Mesendoderm (in vitro differentiated cells): ENCODE measurements around the gene ICAM4.

Source experiments
- DNase-seq: peaks from one replicate; pipeline ENCODE4 v3.0.0; 2013
- H2AK5ac ChIP-seq: 2 replicates; pipeline ENCODE4 v1.6.1; 2013; ENCODE audit warnings: low read length, inconsistent platforms
- H2BK120ac ChIP-seq: 2 replicates; pipeline ENCODE4 v1.6.1; 2013; ENCODE audit warnings: low read depth, mild to moderate bottlenecking, low read length, moderate library complexity, mixed read lengths
- H2BK15ac ChIP-seq: replicated peaks from 2 replicates; pipeline ENCODE4 v1.6.1; 2013; ENCODE audit warnings: low read depth, mild to moderate bottlenecking, moderate library complexity
- H2BK5ac ChIP-seq: 2 replicates; pipeline ENCODE4 v1.6.1; 2013; ENCODE audit warnings: low read length, inconsistent platforms
- H3K18ac ChIP-seq: 2 replicates; pipeline ENCODE4 v1.6.1; 2013; ENCODE audit warnings: mild to moderate bottlenecking, low read length, mixed read lengths
- H3K23ac ChIP-seq: one replicate; pipeline ENCODE4 v1.6.1; 2013; ENCODE audit warnings: low read length
- H3K27ac ChIP-seq: 2 replicates; pipeline ENCODE4 v1.5.1; 2013; ENCODE audit warnings: low read depth, mild to moderate bottlenecking, inconsistent platforms, low read length, moderate library complexity
- H3K27me3 ChIP-seq: 2 replicates; pipeline ENCODE4 v1.6.1; 2013; ENCODE audit warnings: low read length, control low read depth, mild to moderate bottlenecking, inconsistent platforms; ENCODE audit not compliant: insufficient read depth, poor library complexity
- H3K36me3 ChIP-seq: 2 replicates; pipeline ENCODE4 v1.6.1; 2013; ENCODE audit warnings: low read length, inconsistent platforms; ENCODE audit not compliant: control insufficient read depth, insufficient read depth
- H3K4ac ChIP-seq: one replicate; pipeline ENCODE4 v1.6.1; 2013; ENCODE audit warnings: low read depth, mild to moderate bottlenecking, low read length, moderate library complexity
- H3K4me1 ChIP-seq: 2 replicates; pipeline ENCODE4 v1.6.1; 2013; ENCODE audit warnings: low read depth, low read length, inconsistent platforms; ENCODE audit not compliant: control insufficient read depth
- H3K4me2 ChIP-seq: 2 replicates; pipeline ENCODE4 v1.6.1; 2013; ENCODE audit warnings: low read length
- H3K4me3 ChIP-seq: 2 replicates; pipeline ENCODE4 v1.5.1; 2013; ENCODE audit warnings: mild to moderate bottlenecking, low read length
- H3K56ac ChIP-seq: one replicate; pipeline ENCODE4 v1.6.1; 2013; ENCODE audit warnings: low read length
- H3K79me1 ChIP-seq: 2 replicates; pipeline ENCODE4 v1.6.1; 2013; ENCODE audit warnings: low read length, inconsistent platforms
- H3K79me2 ChIP-seq: 2 replicates; pipeline ENCODE4 v1.6.1; 2013; ENCODE audit warnings: mild to moderate bottlenecking, low read length; ENCODE audit not compliant: control insufficient read depth, insufficient read depth
- H3K9ac ChIP-seq: 2 replicates; pipeline ENCODE4 v1.6.1; 2013; ENCODE audit warnings: low read length, inconsistent platforms
- H4K5ac ChIP-seq: one replicate; pipeline ENCODE4 v1.6.1; 2013; ENCODE audit warnings: low read length
- H4K8ac ChIP-seq: one replicate; pipeline ENCODE4 v1.6.1; 2013; ENCODE audit warnings: low read depth, mild to moderate bottlenecking, control low read depth, low read length, moderate library complexity
- WGBS: extraction: QIAGEN DNeasy Blood & Tissue Kit; methylation state at CpG from one replicate; pipeline ENCODE4 v1.1.7; 2013; ENCODE audit warnings: low lambda C conversion rate, missing lambda C conversion rate; ENCODE audit not compliant: insufficient coverage; ENCODE audit errors: extremely low coverage; 5-methylcytosine and 5-hydroxymethylcytosine counted together

ICAM4 gene

GRCh38 chr19:10317045-10317856 is 30.5 kb downstream of the ICAM4 start:
- no peak overlapping the region for H3K9ac ChIP-seq
- no CpG with 5 or more reads among the region's 29 CpGs for WGBS

DNA sequence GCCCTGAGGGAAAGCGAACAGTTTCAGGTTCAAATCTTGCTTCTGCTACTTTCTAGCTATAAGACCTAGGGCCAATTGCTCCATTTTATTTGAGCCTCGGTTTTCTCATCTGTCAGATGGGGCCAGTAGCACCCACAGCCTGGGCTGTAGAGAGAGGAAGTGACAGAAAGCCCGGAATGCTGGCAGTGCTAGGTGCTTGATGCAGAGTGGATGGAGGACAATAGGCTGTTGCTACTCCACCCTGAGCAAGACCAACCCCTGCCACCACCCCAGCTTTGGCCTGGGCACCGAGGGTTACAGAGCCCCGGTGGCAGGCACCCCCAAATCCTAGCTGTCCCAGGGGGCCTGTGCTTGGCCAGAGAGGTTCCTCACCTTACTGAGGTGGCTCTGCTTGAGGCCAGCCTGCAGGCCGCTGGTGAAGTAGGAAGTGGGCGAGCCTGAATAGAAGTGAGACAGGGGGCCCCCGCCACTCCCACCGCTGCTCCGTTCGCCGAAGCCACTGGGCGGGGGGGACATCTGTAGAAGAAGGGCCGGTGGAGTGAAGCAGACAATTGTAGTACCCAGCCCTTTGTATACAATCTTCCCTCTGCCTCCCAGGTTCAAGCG is 31.2 kb downstream of the ICAM4 start:
- Histone ChIP-seq H4K5ac (no peak overlapping the region), H3K56ac (no peak overlapping the region), H3K4me1 (no peaks in the 10 kb centered on the region), H2BK5ac (no peak overlapping the region), H3K23ac (no peak overlapping the region), H3K4ac (no peak overlapping the region), H3K18ac (no peak overlapping the region), H3K79me1 (no peaks in the 10 kb centered on the region), H3K36me3 (peaks cover 11% of the 10 kb centered on the region), H3K79me2 (no peaks in the 10 kb centered on the region), H2BK15ac (no peak overlapping the region), H3K4me3 (no peak overlapping the region), H3K4me2 (no peak overlapping the region), H3K9ac (no peak overlapping the region), H4K8ac (no peak overlapping the region), H2AK5ac (no peak overlapping the region), H2BK120ac (no peak overlapping the region), H3K27me3 (no peaks in the 10 kb centered on the region), H3K27ac (no peak overlapping the region)
- no peak for DNase-seq
- no CpG with 5 or more reads among the region's 15 CpGs for WGBS

More at GRCh38 chr19:10317045-10317856, 30.5 kb downstream of the ICAM4 start:
- H3K4me2 ChIP-seq: no peak overlapping the region
- H3K4me1 ChIP-seq: no peaks in the 10 kb centered on the region
- no peak overlapping the region for H3K27ac ChIP-seq
- no peaks in the 10 kb centered on the region for H3K79me2 ChIP-seq
- no peaks in the 10 kb centered on the region for H3K79me1 ChIP-seq
- no peak overlapping the region for H4K8ac ChIP-seq
- H3K4me3 ChIP-seq: no peak overlapping the region
- peaks cover 11% of the 10 kb centered on the region for H3K36me3 ChIP-seq
- H2BK120ac ChIP-seq: no peak overlapping the region
- no peak overlapping the region for H4K5ac ChIP-seq
- no peak overlapping the region for H2BK15ac ChIP-seq
- H3K27me3 ChIP-seq: no peaks in the 10 kb centered on the region
- H3K23ac ChIP-seq: no peak overlapping the region
- no peak overlapping the region for H2BK5ac ChIP-seq
- no peak overlapping the region for H2AK5ac ChIP-seq
- no peak overlapping the region for H3K18ac ChIP-seq
- DNase-seq: no peak
- H3K56ac ChIP-seq: no peak overlapping the region
- no peak overlapping the region for H3K4ac ChIP-seq

DNA sequence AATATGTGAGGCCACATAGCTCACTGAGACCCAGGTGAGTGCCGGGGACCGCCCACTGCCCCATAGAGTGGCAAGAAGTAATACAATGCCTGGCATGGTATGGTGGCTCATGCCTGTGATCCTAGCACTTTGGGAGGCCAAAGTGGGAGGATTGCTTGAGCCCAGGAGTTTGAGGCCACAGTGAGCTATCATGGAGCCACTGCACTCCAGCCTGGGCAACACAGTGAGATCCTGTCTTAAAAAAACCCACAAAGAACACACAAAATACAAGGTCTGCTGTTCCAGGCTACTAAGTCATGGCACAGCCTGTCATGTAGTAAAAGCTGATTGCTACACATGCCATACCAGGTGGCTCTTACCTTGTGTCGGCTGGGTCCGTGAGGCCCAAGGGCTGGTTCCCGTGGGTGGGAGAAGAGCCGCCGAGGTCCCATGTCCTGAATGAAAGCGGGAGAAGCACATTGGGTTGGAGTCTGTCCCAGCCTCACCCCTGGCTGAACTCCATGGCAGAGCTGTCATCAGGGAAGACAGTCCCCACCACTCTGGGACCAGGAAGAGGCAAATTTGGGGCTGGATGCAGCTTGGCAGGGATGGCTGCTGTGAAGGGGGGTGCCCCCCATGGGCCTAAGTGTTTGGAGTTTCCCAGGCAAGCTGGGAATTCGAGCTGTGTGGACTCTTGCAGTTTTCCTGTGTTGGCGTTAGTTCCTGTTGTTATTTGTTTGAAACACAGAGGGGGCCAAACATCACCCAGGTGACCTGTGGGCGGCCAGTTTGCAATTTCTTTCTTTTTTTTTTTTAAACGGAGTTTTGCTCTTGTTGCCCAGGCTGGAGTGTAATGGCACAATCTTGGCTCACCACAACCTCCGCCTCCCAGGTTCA is 32.3 kb downstream of the ICAM4 start:
- H3K27me3 ChIP-seq: no peaks in the 10 kb centered on the region
- H2BK120ac ChIP-seq: no peak overlapping the region
- no peaks in the 10 kb centered on the region for H3K79me1 ChIP-seq
- H3K79me2 ChIP-seq: no peaks in the 10 kb centered on the region
- no peak overlapping the region for H3K27ac ChIP-seq
- H3K4me1 ChIP-seq: no peaks in the 10 kb centered on the region
- DNase-seq: no peak
- no peak overlapping the region for H3K4me3 ChIP-seq
- H2AK5ac ChIP-seq: no peak overlapping the region
- H3K36me3 ChIP-seq: peaks cover 11% of the 10 kb centered on the region
- no peak overlapping the region for H3K9ac ChIP-seq
- H3K23ac ChIP-seq: no peak overlapping the region
- H3K4me2 ChIP-seq: no peak overlapping the region
- H2BK15ac ChIP-seq: no peak overlapping the region
- no peak overlapping the region for H4K8ac ChIP-seq
- H4K5ac ChIP-seq: no peak overlapping the region
- no peak overlapping the region for H3K18ac ChIP-seq
- no CpG with 5 or more reads among the region's 13 CpGs for WGBS
- H2BK5ac ChIP-seq: no peak overlapping the region
- no peak overlapping the region for H3K56ac ChIP-seq
- H3K4ac ChIP-seq: no peak overlapping the region

DNA sequence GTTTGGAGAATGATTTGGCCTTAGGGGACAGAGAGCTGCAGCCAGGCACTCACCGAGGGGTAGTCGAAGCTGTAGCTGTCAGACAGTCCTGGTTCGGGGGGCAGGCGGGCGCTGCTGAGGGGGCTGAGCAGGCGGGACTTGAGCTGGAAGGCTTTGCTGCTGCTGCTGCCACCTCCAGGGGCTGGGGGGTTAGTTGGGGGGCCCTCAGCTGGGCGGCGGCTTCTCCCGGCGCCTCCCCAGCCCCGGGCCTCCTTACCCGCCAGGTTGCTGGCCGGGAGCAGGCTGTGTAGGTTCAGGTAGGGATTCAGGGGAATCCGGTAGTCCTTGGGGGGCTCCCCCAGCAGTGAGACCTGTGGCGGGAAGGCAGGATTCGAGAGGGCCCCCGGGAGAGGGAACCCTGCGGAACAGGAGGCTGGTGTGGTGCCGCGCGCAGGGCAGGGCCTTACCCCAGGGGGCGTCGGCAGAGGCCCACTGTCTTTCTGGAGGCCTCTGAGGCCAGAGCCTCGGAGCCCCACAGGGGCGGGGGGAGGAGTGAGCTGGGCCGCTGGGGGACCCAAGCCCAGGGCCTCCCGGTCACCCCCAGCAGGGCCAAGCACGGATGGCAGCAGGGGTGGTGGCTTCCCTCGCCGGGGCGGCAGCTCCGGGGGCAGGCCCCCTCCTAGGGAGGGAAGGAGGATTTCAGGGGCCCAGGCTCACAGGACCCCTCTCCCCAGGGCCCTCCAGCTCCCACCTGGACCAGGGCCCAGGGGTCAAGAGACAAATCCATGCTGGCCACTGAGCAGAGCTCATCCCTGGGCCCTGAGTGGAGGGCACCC is 34.1 kb downstream of the ICAM4 start:
- no peak overlapping the region for H3K18ac ChIP-seq

GRCh38 chr19:10321417-10321797 is 34.7 kb downstream of the ICAM4 start:
- no peak overlapping the region for H3K4me2 ChIP-seq
- H3K4ac ChIP-seq: no peak overlapping the region
- no peak overlapping the region for H2BK15ac ChIP-seq
- no peak overlapping the region for H3K27ac ChIP-seq
- no peak for DNase-seq
- no peak overlapping the region for H4K5ac ChIP-seq
- no peak overlapping the region for H2AK5ac ChIP-seq
- H2BK5ac ChIP-seq: no peak overlapping the region
- H3K27me3 ChIP-seq: no peaks in the 10 kb centered on the region
- H3K4me3 ChIP-seq: no peak overlapping the region
- H3K4me1 ChIP-seq: no peaks in the 10 kb centered on the region
- peaks cover 14% of the 10 kb centered on the region for H3K36me3 ChIP-seq
- no peak overlapping the region for H3K23ac ChIP-seq
- H2BK120ac ChIP-seq: no peak overlapping the region
- no peak overlapping the region for H4K8ac ChIP-seq
- H3K18ac ChIP-seq: no peak overlapping the region
- H3K9ac ChIP-seq: no peak overlapping the region
- H3K79me2 ChIP-seq: no peaks in the 10 kb centered on the region
- no CpG with 5 or more reads among the region's 11 CpGs for WGBS
- H3K56ac ChIP-seq: no peak overlapping the region
- no peaks in the 10 kb centered on the region for H3K79me1 ChIP-seq

More for the DNA sequence above, 34.1 kb downstream of the ICAM4 start:
- H2AK5ac ChIP-seq: no peak overlapping the region
- H3K4ac ChIP-seq: no peak overlapping the region
- no peak overlapping the region for H2BK5ac ChIP-seq
- H3K9ac ChIP-seq: no peak overlapping the region
- H4K5ac ChIP-seq: no peak overlapping the region
- peaks cover 13% of the 10 kb centered on the region for H3K36me3 ChIP-seq
- H3K79me2 ChIP-seq: no peaks in the 10 kb centered on the region
- no peaks in the 10 kb centered on the region for H3K79me1 ChIP-seq
- H3K4me3 ChIP-seq: no peak overlapping the region
- H3K56ac ChIP-seq: no peak overlapping the region
- H4K8ac ChIP-seq: no peak overlapping the region
- no peak overlapping the region for H3K4me2 ChIP-seq
- no CpG with 5 or more reads among the region's 32 CpGs for WGBS
- H2BK120ac ChIP-seq: no peak overlapping the region
- H3K27me3 ChIP-seq: no peaks in the 10 kb centered on the region
- no peak for DNase-seq
- H3K4me1 ChIP-seq: no peaks in the 10 kb centered on the region
- no peak overlapping the region for H3K27ac ChIP-seq
- H2BK15ac ChIP-seq: no peak overlapping the region
- H3K23ac ChIP-seq: no peak overlapping the region
